HG02798 (cell line): ENCODE results near the gene IFI30.

Source experiments
- ATAC-seq: cut with Tn5 transposase; IDR thresholded peaks from one replicate; pipeline ENCODE4 v1.9.1; 2021; ENCODE audit warnings: mild to moderate bottlenecking; ENCODE audit not compliant: unreplicated experiment, poor library complexity

The IFI30 gene

GRCh38 chr19:18167975-18168645 is 5.5 kb upstream of the IFI30 start:
- peak; percentile 42 for ATAC-seq

GRCh38 chr19:18168673-18169381 is 4.8 kb upstream of the IFI30 start:
- no peak for ATAC-seq

GRCh38 chr19:18170714-18171255 is 2.8 kb upstream of the IFI30 start:
- no peak for ATAC-seq

- no peak for ATAC-seq
These were observed 1.8 kb upstream of the IFI30 start for GRCh38 chr19:18171605-18172327.

GRCh38 chr19:18172331-18173053 is 1.1 kb upstream of the IFI30 start:
- ATAC-seq: no peak

- ATAC-seq: peak; percentile 15
These were observed 500 bp upstream of the IFI30 start for GRCh38 chr19:18173054-18173571.

- ATAC-seq: no peak
These were observed 1.4 kb downstream of the IFI30 start for GRCh38 chr19:18174983-18175382.

- no peak for ATAC-seq
These were observed 3.0 kb downstream of the IFI30 start for GRCh38 chr19:18176367-18177310.

- no peak for ATAC-seq
These were observed 6.3 kb downstream of the IFI30 start for GRCh38 chr19:18179957-18180356.

GRCh38 chr19:18183529-18183928 is 9.9 kb downstream of the IFI30 start:
- ATAC-seq: no peak

- no peak for ATAC-seq
These were observed 11.9 kb downstream of the IFI30 start for GRCh38 chr19:18185538-18185937.

- ATAC-seq: no peak
These were observed 16.7 kb downstream of the IFI30 start for GRCh38 chr19:18190278-18190677.

- no peak for ATAC-seq
These were observed 18.0 kb downstream of the IFI30 start for GRCh38 chr19:18191640-18192062.

- ATAC-seq: peak; percentile 91
These were observed 19.2 kb downstream of the IFI30 start, which contains the start of gene MPV17L2 for GRCh38 chr19:18192673-18193387. MPV17L2 (plus strand) TSS chr19:18193218; CDS start chr19:18193282, 64 bp downstream.

GRCh38 chr19:18193388-18194180 is 20.0 kb downstream of the IFI30 start:
- ATAC-seq: no peak

GRCh38 chr19:18194181-18194530 is 20.5 kb downstream of the IFI30 start:
- no peak for ATAC-seq

- ATAC-seq: no peak
These were observed 21.1 kb downstream of the IFI30 start for GRCh38 chr19:18194554-18195238.
